Measurements from ENCODE around the gene MAP1B.

The MAP1B gene

GRCh38 chr5:72121780-72122445 is 14.6 kb downstream of the MAP1B start:
- POLR2A ChIA-PET, result no interaction called here
- Histone ChIP-seq H3K9me3 (ENCODE audit: control extremely low read depth in 1 of 5, control insufficient read depth in 4 of 5, insufficient read depth in 2 of 5, low read depth in 1 of 5, low read length in 4 of 5) (peaks cover 0 to 6% (median 0%) of the 10 kb centered on the region in 5 experiments), H3K4me3 (ENCODE audit: control insufficient read depth in 1 of 7, extremely low read depth in 1 of 7, insufficient read depth in 4 of 7, low read depth in 2 of 7, low read length in 6 of 7) (no peak overlapping the region), H3K4me1 (ENCODE audit: control extremely low read depth in 1 of 4, control insufficient read depth in 4 of 4, insufficient read depth in 4 of 4, low read length in 3 of 4) (no peaks in the 10 kb centered on the region), H3K27me3 (replicated peaks in 2 of 5; ENCODE audit: control insufficient read depth in 4 of 5, insufficient read depth in 5 of 5, low read length in 4 of 5) (peaks cover 12 to 72% (median 16%) of the 10 kb centered on the region in 5 experiments), H3K27ac (ENCODE audit: insufficient read depth in 1 of 2, low read depth in 1 of 2, low read length in 2 of 2, poor library complexity in 1 of 2, severe bottlenecking in 2 of 2) (no peak overlapping the region), H3K36me3 (ENCODE audit: control insufficient read depth in 4 of 4, insufficient read depth in 4 of 4, low read length in 3 of 4) (no peaks in the 10 kb centered on the region)
- WGBS (ENCODE audit: insufficient coverage), result 80% methylated on average over 4 of the region's 12 CpGs
- CTCF ChIA-PET, result interaction anchor here (0.8 kb wide), 1 partner anchor 14 kb away, joined by 3 read pairs; no protein-coding TSS in a partner anchor
- no peak for DNase-seq

GRCh38 chr5:72122602-72123001 is 15.3 kb downstream of the MAP1B start:
- POLR2A ChIA-PET, result no interaction called here

GRCh38 chr5:72123764-72124376 is 16.6 kb downstream of the MAP1B start:
- H3K4me3 ChIP-seq (ENCODE audit: control insufficient read depth in 1 of 7, extremely low read depth in 1 of 7, insufficient read depth in 4 of 7, low read depth in 2 of 7, low read length in 6 of 7), result no peak overlapping the region
- H3K27me3 ChIP-seq (replicated peaks in 2 of 5; ENCODE audit: control insufficient read depth in 4 of 5, insufficient read depth in 5 of 5, low read length in 4 of 5), result peaks cover 16 to 78% (median 19%) of the 10 kb centered on the region in 5 experiments
- ChIA-PET POLR2A (no interaction called here), CTCF (no interaction called here)
- 100% methylated on average over 6 of the region's 9 CpGs for WGBS (ENCODE audit: insufficient coverage)
- no peak for DNase-seq
- H3K4me1 ChIP-seq (ENCODE audit: control extremely low read depth in 1 of 4, control insufficient read depth in 4 of 4, insufficient read depth in 4 of 4, low read length in 3 of 4), result no peaks in the 10 kb centered on the region
- H3K9me3 ChIP-seq (ENCODE audit: control extremely low read depth in 1 of 5, control insufficient read depth in 4 of 5, insufficient read depth in 2 of 5, low read depth in 1 of 5, low read length in 4 of 5), result peaks cover 0 to 6% (median 0%) of the 10 kb centered on the region in 5 experiments
- no peaks in the 10 kb centered on the region for H3K36me3 ChIP-seq (ENCODE audit: control insufficient read depth in 4 of 4, insufficient read depth in 4 of 4, low read length in 3 of 4)
- no peak overlapping the region for H3K27ac ChIP-seq (ENCODE audit: insufficient read depth in 1 of 2, low read depth in 1 of 2, low read length in 2 of 2, poor library complexity in 1 of 2, severe bottlenecking in 2 of 2)

More at GRCh38 chr5:72122602-72123001, 15.3 kb downstream of the MAP1B start:
- DNase-seq, result no peak
- H3K36me3 ChIP-seq (ENCODE audit: control insufficient read depth in 4 of 4, insufficient read depth in 4 of 4, low read length in 3 of 4), result no peaks in the 10 kb centered on the region
- H3K27me3 ChIP-seq (replicated peaks in 2 of 5; ENCODE audit: control insufficient read depth in 4 of 5, insufficient read depth in 5 of 5, low read length in 4 of 5), result peaks cover 12 to 74% (median 16%) of the 10 kb centered on the region in 5 experiments
- H3K9me3 ChIP-seq (ENCODE audit: control extremely low read depth in 1 of 5, control insufficient read depth in 4 of 5, insufficient read depth in 2 of 5, low read depth in 1 of 5, low read length in 4 of 5), result peaks cover 0 to 6% (median 0%) of the 10 kb centered on the region in 5 experiments
- no peaks in the 10 kb centered on the region for H3K4me1 ChIP-seq (ENCODE audit: control extremely low read depth in 1 of 4, control insufficient read depth in 4 of 4, insufficient read depth in 4 of 4, low read length in 3 of 4)
- no peak overlapping the region for H3K4me3 ChIP-seq (ENCODE audit: control insufficient read depth in 1 of 7, extremely low read depth in 1 of 7, insufficient read depth in 4 of 7, low read depth in 2 of 7, low read length in 6 of 7)
- CTCF ChIA-PET, result no interaction called here
- no peak overlapping the region for H3K27ac ChIP-seq (ENCODE audit: insufficient read depth in 1 of 2, low read depth in 1 of 2, low read length in 2 of 2, poor library complexity in 1 of 2, severe bottlenecking in 2 of 2)
- no CpG with 5 or more reads among the region's 3 CpGs for WGBS (ENCODE audit: insufficient coverage)

GRCh38 chr5:72125271-72125940 is 18.1 kb downstream of the MAP1B start:
- WGBS (ENCODE audit: insufficient coverage), result 100% methylated on average over 1 of the region's 1 CpG
- no peaks in the 10 kb centered on the region for H3K4me1 ChIP-seq (ENCODE audit: control extremely low read depth in 1 of 4, control insufficient read depth in 4 of 4, insufficient read depth in 4 of 4, low read length in 3 of 4)
- H3K4me3 ChIP-seq (ENCODE audit: control insufficient read depth in 1 of 7, extremely low read depth in 1 of 7, insufficient read depth in 4 of 7, low read depth in 2 of 7, low read length in 6 of 7), result no peak overlapping the region
- DNase-seq, result no peak
- H3K27me3 ChIP-seq (replicated peaks in 2 of 5; ENCODE audit: control insufficient read depth in 4 of 5, insufficient read depth in 5 of 5, low read length in 4 of 5), result peaks cover 13 to 82% (median 19%) of the 10 kb centered on the region in 5 experiments
- POLR2A ChIA-PET, result no interaction called here
- H3K36me3 ChIP-seq (ENCODE audit: control insufficient read depth in 4 of 4, insufficient read depth in 4 of 4, low read length in 3 of 4), result no peaks in the 10 kb centered on the region
- H3K9me3 ChIP-seq (ENCODE audit: control extremely low read depth in 1 of 5, control insufficient read depth in 4 of 5, insufficient read depth in 2 of 5, low read depth in 1 of 5, low read length in 4 of 5), result no peaks in the 10 kb centered on the region
- no peak overlapping the region for H3K27ac ChIP-seq (ENCODE audit: insufficient read depth in 1 of 2, low read depth in 1 of 2, low read length in 2 of 2, poor library complexity in 1 of 2, severe bottlenecking in 2 of 2)
- CTCF ChIA-PET, result interaction anchor here (0.8 to 1.4 kb wide), 2 partner anchors 10 to 11 kb away, joined by 3 to 5 read pairs; no protein-coding TSS in a partner anchor

- H3K9me3 ChIP-seq (ENCODE audit: control extremely low read depth in 1 of 5, control insufficient read depth in 4 of 5, insufficient read depth in 2 of 5, low read depth in 1 of 5, low read length in 4 of 5), result no peaks in the 10 kb centered on the region
- H3K27ac ChIP-seq (ENCODE audit: insufficient read depth in 1 of 2, low read depth in 1 of 2, low read length in 2 of 2, poor library complexity in 1 of 2, severe bottlenecking in 2 of 2), result no peak overlapping the region
- no peak overlapping the region for H3K4me3 ChIP-seq (ENCODE audit: control insufficient read depth in 1 of 7, extremely low read depth in 1 of 7, insufficient read depth in 4 of 7, low read depth in 2 of 7, low read length in 6 of 7)
- WGBS (ENCODE audit: insufficient coverage), result no CpG with 5 or more reads among the region's 1 CpG
- ChIA-PET CTCF (interaction anchor here (1.4 kb wide), 1 partner anchor 9 kb away, joined by 5 read pairs; no protein-coding TSS in a partner anchor), POLR2A (no interaction called here)
- H3K36me3 ChIP-seq (ENCODE audit: control insufficient read depth in 4 of 4, insufficient read depth in 4 of 4, low read length in 3 of 4), result no peaks in the 10 kb centered on the region
- no peaks in the 10 kb centered on the region for H3K4me1 ChIP-seq (ENCODE audit: control extremely low read depth in 1 of 4, control insufficient read depth in 4 of 4, insufficient read depth in 4 of 4, low read length in 3 of 4)
- DNase-seq, result no peak
- peaks cover 13 to 82% (median 22%) of the 10 kb centered on the region in 5 experiments for H3K27me3 ChIP-seq (replicated peaks in 2 of 5; ENCODE audit: control insufficient read depth in 4 of 5, insufficient read depth in 5 of 5, low read length in 4 of 5)
These were observed 18.8 kb downstream of the MAP1B start for GRCh38 chr5:72125941-72126620.

GRCh38 chr5:72126796-72127195 is 19.5 kb downstream of the MAP1B start:
- WGBS (ENCODE audit: insufficient coverage), result 82% methylated on average over 2 of the region's 2 CpGs
- no peaks in the 10 kb centered on the region for H3K9me3 ChIP-seq (ENCODE audit: control extremely low read depth in 1 of 5, control insufficient read depth in 4 of 5, insufficient read depth in 2 of 5, low read depth in 1 of 5, low read length in 4 of 5)
- H3K4me1 ChIP-seq (ENCODE audit: control extremely low read depth in 1 of 4, control insufficient read depth in 4 of 4, insufficient read depth in 4 of 4, low read length in 3 of 4), result no peaks in the 10 kb centered on the region
- no peak overlapping the region for H3K4me3 ChIP-seq (ENCODE audit: control insufficient read depth in 1 of 7, extremely low read depth in 1 of 7, insufficient read depth in 4 of 7, low read depth in 2 of 7, low read length in 6 of 7)
- ChIA-PET CTCF (interaction anchor here (1.4 kb wide), 1 partner anchor 8 kb away, joined by 5 read pairs; no protein-coding TSS in a partner anchor), POLR2A (no interaction called here)
- H3K27me3 ChIP-seq (replicated peaks in 2 of 5; ENCODE audit: control insufficient read depth in 4 of 5, insufficient read depth in 5 of 5, low read length in 4 of 5), result peaks cover 13 to 82% (median 26%) of the 10 kb centered on the region in 5 experiments
- no peaks in the 10 kb centered on the region for H3K36me3 ChIP-seq (ENCODE audit: control insufficient read depth in 4 of 4, insufficient read depth in 4 of 4, low read length in 3 of 4)
- DNase-seq, result no peak
- H3K27ac ChIP-seq (ENCODE audit: insufficient read depth in 1 of 2, low read depth in 1 of 2, low read length in 2 of 2, poor library complexity in 1 of 2, severe bottlenecking in 2 of 2), result no peak overlapping the region
